Germinal center (tissue), 1 donor: Measurements from ENCODE around the gene SLC4A8.
"Not testable (repeated sequence)": the region's sequence is repeated elsewhere in the genome, so short reads cannot be mapped to it uniquely, and the experiment has no call there.

Source experiments
- DNase-seq: peaks from one replicate; pipeline ENCODE4 v3.0.0; 2012; ENCODE audit warnings: mixed read lengths, low spot score

SLC4A8 gene

DNA sequence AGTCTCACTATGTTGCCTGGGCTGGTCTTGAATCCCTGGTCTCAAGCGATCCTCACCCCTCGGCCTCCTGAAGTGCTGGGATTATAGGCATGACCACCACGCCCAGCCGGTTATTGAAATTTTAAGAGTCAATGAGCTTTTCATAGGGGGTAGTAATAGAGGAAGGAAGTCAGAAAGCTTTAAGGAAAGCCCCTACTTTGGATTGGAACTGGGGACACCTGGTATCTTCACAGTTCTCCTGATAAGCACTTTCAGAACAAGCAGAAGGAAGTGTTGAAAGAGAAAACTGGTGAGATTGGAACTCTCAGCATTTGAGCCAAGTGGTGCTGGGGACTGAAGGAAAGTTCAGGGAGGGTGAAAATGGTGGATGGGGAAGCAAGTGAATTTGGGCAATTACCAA lies 5.1 kb downstream of the SLC4A8 start:
- DNase-seq: no peak

DNA sequence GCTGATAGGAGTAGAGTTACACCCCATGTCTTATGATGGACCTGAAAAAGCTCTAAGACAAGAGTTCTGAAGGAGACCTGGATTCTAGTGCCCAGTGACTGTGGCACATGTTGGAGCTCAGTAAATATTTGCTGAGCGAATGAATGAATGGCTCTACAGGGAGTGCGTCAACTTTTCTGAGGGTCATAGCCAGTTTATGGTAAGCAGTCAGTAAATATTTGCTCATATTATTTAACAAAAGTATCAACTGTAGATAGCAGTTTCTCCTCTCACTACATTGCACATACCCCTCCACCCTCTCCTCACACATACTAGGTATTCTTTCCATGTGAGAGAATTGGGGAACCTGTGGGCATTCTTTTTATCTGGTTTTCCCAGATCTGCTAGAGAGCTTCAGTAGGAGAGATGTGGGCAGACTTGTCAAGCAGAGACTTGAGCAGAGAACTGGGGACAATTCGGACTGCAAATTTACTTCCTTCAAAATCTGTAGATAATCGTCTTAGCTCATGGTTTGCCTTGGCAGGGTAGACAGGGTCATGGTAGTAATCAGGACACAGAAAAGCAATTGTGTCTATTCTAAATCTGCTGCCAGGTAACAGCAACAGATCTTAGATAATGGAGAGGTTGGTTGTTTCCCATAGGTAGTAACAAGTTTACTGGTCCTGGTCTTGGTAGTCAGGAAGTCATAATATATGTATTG lies 5.7 kb downstream of the SLC4A8 start:
- DNase-seq: no peak

DNA sequence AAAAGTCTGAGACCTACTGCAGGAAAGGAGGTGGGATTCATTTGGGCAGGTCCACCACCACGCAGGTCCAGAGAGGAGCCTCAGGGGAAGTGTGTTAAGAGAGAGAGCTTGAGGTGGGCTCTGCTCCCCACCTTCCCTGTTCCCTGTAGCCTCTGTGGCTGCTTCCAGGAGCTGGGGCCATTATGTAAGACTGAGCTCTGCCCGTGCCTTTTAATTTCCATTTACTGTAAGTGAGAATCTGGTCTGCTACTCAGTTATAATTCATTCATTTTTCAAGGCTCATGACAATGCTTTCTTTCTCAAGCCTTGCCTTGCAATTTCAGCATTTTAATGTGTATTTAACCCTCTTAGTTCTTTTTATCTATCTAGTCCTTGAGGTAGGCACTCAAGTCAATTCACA lies 8.3 kb downstream of the SLC4A8 start:
- no peak for DNase-seq

DNA sequence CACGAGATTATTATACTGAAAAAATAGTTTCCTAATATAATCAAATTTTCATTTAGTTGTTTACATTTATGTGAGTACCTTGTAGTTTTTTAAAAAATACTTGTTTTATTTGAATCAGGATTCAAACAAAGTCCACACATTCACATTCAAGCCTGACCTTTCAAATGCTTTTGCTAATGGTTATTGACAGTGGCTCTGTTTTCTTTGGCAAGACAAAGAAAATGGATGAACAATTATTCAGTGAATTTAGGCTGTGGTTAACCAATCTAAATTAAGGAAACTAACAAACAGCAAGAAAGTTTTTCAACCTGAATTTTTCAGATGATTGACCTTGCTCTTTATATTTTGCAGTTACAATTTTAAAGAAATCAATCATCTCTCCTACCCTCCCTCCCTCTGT lies 9.7 kb downstream of the SLC4A8 start:
- DNase-seq: no peak

DNA sequence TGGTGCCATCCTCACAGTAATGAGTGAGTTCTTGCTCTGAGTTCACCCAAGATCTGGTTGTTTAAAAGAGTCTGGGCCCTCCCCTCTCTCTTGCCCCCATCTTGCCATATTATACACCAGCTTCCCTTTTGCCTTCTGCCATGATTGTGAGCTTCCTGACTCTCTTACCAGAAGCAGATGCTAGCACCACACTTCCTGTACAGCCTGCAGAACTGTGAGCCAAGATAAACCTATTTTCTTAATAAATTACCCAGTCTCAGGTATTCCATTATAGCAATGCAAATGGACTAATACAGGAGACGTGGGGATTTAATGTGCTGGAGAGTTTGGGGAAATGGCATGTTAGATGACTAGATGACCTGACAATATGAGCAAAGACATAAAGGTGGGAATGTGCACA lies 12.8 kb downstream of the SLC4A8 start:
- no peak for DNase-seq

DNA sequence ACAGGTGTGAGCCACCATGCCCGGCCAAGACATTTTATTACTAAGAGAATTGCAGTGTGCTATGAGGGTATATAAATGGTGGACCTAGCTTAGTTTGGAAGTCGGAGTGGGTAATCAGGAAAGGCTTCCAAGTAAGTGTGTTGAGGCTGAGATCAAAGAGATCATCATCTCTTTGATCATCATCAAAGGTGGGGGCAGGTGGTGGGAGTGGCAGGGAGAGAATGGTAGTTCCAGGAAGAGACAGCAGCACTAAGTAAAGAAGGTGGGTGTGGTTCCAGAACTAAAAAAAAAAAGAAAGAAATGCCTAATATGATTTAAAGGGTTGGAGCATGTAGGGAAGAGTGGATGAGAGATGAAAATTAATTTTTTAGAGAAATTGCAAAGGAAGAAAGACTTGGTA lies 14.7 kb downstream of the SLC4A8 start:
- DNase-seq: no peak

DNA sequence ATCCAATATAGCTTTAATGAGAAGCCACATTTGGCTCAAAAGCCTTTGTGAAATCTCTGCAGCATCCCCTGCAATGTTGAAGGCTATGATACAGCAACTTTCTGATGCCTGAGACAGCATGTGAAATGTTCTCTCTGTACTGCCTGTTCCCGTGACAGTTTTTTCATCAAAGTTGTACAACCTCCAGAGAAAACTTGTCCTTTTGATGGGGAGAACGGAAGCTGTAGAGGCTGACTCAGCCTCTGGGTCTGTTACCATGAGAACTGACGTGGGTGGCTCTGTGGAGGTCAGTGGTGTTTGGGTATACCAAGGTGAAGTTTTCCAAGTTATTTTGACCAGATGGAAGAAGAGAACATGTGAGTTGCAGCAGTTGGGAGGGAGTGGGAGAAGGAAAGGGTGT lies 17.0 kb downstream of the SLC4A8 start:
- DNase-seq: no peak

DNA sequence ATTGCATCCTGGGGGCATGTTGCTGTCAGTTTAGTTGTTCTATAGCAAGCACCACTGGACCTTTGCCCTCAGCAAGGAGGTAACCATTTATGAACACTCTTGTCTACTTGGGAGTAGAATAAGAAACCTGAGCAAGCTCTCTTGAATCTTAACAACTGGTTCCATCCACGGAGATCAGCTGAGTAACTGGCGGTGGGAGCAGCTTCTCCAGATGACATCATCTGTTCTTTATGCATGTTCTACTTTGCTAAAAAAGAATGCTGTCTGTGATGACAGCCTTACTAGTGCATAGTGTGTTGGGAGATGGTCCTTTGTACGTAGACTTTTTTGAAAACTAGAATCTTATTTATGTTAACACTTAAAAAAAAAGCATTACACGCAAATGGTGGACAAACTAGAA lies 17.7 kb downstream of the SLC4A8 start:
- DNase-seq: no peak

DNA sequence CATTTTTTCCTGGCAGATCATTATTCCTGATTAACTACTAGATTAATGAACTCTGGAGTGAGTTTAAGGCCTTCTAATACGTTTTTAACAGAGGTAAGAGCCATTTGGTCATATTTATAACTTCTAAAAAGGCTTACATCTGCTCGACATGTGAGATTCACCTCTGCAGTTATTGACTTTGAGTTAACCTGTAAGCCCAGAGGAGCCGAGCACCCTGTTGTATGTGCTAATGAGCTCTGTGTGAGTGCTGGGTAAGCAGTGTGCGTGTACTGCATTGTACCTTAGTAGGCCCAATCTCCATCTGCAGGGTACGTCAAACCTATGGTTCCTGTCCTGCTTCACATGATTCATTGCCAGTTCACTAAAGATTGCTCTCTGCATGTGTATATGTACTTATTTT lies 18.9 kb downstream of the SLC4A8 start:
- DNase-seq: no peak

DNA sequence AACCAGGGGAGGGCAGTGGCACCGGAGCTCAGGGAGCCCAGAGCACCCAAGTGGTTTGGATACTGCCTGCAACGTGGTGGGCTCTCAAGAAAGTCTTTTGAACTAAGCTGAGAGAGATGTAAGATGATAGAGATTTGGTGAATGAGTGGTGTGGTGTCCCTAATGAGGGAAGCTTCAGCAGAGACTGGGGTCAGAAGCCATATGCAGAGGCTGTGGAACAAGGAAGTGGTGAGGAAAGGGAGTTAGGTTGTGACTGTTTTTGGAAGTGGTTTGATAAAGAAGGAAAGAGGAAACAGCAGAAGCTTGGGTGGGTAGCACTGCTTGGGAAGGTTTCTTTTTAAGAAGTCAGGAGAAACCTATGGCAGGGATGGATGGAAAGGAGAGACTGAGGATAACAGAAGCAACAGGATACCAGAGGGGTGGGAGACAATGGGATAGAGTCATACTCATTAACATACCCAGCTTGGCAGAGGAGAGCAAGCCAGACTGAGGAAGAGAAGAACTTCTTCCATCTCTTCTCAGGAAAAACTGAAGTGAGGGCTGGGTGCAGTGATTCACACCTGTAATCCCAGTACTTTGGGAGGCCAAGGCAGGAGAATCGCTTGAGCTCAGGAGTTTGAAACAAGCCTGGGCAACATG lies 24.1 kb downstream of the SLC4A8 start:
- no peak for DNase-seq

DNA sequence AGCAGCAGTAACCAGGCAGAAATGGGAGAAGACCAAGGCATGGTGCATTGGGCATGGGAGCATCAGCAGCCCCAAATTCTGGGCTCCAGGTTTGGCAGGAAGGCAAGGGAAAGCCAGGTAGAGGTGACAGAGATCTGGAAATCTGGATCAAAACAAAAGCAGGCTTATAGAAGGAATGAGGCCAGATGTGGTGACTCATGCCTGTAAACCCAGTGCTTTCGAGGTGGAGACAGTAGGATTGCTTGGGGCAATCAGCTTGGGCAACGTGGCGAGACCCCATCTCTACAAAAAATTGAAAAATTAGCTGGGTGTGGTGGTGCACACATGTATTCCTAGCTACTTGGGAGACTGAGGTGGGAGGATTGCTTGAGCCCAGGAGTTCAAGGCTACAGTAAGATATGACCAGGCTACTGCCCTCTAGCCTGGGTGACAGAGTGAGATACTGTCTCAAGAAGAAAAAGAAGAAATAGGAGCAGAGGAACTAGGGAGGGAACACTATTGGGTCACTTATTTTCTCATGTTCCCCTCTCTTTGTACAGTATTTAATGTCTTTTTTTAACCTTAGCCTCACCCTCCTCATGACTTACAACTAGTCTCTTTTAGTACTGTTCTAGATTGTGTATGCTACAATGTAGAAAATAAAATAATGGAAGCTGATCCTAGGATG lies 25.1 kb downstream of the SLC4A8 start:
- DNase-seq: no peak

DNA sequence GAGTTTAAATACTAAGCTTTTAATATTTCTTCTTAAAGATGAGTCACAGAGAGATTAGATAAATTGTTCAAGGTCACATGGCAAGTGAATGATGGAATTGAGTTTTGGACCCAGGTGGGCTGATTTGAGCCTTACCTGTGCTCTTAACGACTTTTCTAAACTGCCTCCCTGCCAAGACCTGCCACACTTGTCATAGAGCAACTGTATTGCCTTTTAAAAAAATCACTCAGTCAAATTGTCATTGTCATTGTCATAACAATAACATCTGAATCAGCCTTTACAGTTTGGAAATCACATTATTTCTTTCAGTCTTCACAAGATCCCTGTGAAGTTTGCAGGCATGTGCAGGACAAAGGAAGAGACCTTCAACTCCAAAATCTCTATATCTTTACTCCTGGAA lies 25.7 kb downstream of the SLC4A8 start:
- no peak for DNase-seq

DNA sequence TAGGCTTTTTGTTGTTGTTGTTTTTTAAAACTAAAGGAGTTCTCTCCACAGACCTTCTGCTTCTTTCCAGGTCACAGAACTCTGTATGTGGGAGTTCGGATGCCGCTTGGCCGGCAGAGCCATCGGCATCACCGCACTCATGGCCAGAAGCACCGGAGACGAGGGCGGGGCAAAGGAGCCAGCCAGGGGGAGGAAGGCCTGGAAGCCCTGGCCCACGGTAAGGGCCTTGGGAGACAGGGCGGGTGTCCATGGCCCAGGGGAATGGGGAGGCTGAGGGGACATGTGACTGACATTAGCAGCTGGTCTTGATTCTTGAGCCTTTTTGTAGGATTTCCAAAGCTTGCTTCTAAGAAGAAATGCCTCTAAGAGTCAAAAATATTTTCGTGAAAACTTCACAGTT lies 26.2 kb downstream of the SLC4A8 start:
- no peak for DNase-seq

DNA sequence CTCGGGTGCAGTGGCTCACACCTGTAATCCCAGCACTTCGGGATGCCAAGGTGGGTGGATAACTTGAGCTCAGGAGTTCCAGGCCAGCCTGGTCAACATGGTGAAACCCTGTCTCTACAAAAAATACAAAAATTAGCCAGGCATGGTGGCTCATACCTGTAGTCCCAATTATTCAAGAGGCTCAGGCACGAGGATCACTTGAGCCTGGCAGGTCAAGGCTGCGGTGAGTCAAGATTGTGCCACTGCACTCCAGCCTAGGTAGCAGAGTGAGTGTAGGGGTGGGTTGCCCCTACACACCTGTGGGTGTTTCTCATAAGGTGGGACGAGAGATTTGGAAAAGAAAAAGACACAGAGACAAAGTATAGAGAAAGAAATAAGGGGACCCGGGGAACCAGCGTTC lies 29.4 kb downstream of the SLC4A8 start:
- DNase-seq: not testable (repeated sequence)

DNA sequence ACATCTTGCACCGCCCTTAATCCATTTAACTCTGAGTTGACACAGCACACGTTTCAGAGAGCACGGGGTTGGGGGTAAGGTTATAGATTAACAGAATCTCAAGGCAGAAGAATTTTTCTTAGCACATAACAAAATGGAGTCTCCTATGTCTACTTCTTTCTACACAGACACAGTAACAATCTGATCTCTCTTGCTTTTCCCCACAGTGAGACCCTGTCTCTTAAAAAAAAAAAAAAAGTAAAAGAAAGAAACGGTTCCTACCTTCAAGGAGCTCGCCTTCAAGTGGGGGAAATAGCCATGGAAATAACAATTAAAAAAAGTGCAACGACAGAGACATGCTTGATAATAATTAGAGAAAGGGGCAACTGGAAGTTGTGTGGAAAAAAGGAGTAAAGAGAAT lies 30.4 kb downstream of the SLC4A8 start:
- DNase-seq: not testable (repeated sequence)

DNA sequence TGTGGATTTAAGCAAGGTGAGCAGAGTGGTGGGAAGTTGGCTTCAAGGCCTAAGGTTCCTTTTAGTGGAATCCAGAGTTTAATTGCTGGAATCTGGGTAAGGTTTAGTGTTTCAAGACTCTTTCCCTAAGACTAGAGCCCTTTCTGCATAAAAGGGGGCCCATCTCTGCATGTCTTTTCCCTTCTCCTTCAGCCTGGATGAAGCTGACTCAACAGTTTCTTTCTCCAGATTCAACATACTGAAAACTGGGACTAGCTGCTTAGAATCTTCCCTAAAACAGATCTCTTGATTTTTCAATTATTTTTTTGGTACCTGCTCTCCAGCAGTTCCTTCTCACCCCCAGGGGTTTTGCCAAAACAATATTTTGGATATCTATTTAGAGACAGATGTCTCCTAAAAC lies 34.0 kb downstream of the SLC4A8 start:
- DNase-seq: no peak

DNA sequence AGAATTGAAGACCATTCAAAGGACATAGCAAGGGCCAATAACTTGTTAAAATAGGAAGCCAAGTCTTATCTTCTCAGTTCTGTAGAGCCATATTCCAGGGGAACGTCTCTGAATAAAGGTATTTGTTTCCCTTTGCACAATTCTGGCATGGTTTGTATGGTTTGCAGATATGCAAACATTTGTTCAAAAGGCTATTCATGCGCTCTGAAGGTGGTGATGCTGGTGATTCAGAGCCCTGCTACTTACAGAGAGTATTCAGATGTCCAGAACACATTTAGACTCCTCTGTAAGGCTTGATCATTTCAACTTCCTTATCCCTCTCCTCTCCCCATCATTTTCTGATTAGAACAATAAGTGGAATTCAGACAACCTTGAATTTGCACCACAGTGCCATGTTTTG lies 35.9 kb downstream of the SLC4A8 start:
- DNase-seq: no peak

DNA sequence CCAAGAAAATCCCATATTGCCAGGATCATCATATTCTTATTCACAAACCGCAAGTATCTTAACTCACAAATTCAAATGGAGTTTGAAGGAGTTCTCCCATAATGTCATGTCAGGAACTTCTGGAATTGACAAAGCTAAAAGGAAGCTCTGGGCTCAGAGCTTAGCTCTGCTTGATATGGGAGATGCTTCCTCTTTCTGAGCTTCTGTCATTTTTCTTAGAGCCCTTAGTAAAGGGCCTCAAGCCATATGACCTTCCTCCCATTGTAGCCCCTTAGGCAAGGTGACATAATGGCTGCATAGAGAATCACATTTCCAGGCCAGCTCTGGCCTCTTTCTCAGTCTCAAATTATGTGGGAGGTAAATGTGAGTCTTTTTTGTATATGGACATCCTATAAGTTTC lies 40.9 kb downstream of the SLC4A8 start:
- DNase-seq: no peak

DNA sequence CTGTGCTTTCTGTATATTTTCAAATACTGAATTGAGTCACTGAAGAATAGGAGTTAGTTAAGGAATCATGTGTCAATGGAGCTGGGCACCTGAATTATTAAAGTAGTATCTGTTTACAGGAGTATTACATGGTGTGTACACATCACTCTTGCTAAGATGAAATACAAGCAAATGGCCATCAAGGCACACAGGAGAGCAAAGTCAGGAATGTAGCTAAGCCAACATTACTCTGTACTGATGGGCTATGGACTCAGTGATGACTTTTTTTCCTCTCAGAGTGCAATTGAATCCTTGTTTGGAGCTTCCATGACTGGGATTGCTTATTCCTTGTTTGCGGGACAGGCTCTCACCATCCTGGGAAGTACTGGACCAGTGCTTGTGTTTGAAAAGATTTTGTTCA lies 45.5 kb downstream of the SLC4A8 start:
- DNase-seq: no peak

DNA sequence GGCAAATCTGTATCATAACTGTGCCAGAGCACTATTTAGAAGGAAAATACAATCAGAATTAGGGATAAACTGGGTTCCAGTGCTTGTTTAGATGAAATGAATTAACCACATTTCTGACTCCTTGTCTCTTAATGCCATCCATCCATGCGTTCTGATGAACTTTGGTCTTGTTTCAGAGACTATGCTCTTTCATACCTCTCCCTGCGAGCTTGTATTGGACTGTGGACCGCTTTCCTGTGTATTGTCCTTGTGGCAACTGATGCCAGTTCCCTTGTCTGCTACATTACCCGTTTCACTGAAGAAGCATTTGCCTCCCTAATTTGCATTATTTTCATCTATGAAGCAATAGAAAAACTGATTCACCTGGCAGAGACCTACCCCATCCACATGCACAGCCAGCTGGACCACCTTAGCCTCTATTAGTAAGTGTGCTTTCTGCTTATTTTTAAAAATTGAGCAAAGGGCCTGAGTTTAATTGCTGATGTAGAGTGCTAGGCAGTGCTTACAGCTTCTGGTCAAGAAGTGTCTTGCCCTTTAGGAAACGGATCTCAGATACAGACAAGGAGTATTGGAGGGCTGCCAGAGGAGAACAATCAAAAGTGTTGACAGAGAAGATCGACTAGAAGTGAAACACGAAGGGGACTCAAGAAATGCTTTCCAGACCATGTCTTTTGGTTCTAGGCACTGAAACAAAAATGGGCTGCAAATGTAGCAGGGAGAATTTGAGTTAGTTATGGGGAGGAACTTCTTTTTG lies 46.7 kb downstream of the SLC4A8 start:
- DNase-seq: no peak

DNA sequence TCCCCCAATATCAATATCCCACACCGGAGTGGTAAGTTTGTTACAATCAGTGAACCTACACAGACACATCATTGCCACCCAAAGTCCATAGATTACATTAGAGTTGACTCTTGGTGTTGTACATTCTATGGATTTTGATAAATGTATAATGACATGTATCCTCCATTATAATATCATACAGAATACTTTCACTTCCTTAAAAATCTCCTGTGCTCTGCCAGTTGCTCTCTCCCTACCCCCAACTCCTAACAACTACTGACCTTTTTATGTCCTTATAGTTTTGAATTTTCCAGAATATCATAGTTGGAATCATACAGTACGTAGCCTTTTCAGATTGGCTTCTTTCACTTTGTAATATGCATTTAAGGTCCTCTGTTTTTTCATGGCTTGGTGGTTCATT lies 48.4 kb downstream of the SLC4A8 start:
- DNase-seq: no peak

DNA sequence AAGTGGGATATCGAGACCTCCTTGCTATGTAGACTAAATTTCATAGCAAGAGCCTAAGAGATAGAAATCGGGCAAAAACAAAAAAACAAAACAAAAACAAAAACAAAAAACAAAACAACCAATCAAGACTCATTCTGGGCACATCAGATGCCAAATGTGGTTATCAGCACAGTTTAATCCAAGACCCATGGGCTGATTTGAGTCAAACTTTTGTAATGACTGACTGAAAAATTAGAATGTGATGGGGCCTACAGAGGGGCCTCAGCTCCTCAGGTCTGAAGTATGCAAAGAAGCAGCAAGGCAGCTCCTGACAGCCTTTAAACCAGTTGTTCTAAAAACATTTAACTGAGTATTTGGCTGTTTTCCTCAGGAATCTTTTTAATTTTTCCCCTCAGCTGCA lies 49.3 kb downstream of the SLC4A8 start:
- DNase-seq: no peak

DNA sequence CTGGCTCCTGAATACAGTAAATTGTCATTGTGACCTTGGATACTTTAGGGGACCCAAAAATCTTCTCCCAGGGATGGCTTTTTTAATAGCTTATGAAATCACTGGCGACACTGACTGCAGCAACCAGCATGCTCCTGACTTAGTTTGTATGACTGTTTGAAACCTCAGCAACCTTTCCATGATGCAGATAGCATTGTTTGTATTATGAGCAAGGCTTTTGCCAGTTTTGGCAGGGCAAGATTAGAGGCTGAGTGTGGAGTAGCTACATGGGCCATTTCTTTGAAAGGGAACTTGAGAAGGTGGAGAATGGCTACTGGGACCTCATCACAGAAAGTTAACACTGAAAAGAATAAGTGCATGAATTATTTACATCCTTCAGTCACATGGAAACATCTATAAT lies 50.9 kb downstream of the SLC4A8 start:
- no peak for DNase-seq
